Panc1 (cell line): ENCODE measurements around the gene CD2BP2. TPM values are rescaled to one million over a fixed set of nuclear protein-coding genes. Genes with fewer than 3 reads are reported as not detected.

Source experiments
- ATAC-seq: fragments of 200-7000 bp; cut with Tn5 transposase; 2 replicates; pipeline ENCODE4 v1.9.1; 2020; ENCODE audit warnings: mild to moderate bottlenecking, moderate library complexity
- BruUV-seq: library from RNA; stranded (reverse); fragments of 400-500 nt; replicated peaks from 2 replicates; lab custom pipeline; 2021; lab: Mats Ljungman, UMichigan
- CTCF ChIA-PET: fragments of 300-600 bp; sonication (Branson Sonifier 250); formaldehyde crosslinking; loops from one replicate; lab custom pipeline; 2022; ENCODE audit warnings: antibody characterized with exemption; lab: Charles Lee
- POLR2A ChIA-PET: fragments of 300-600 bp; sonication (Branson Sonifier 250); formaldehyde crosslinking; loops from one replicate; lab custom pipeline; 2022; ENCODE audit warnings: antibody characterized with exemption; lab: Charles Lee
- DNase-seq: peaks from one replicate; pipeline ENCODE4 v3.0.0-alpha.2; 2010; ENCODE audit warnings: low read depth, low spot score
- H3K27ac ChIP-seq: 2 replicates; pipeline ENCODE4 v1.5.1; 2011; ENCODE audit warnings: mild to moderate bottlenecking, low read length, inconsistent platforms
- H3K27me3 ChIP-seq: fragments of 200-500 bp; sonication (Bioruptor generic); 2 replicates; pipeline ENCODE4 v1.6.0; 2014; ENCODE audit warnings: low read length, inconsistent platforms; ENCODE audit not compliant: control insufficient read depth, insufficient read depth
- H3K36me3 ChIP-seq: fragments of 200-500 bp; sonication (Bioruptor generic); 2 replicates; pipeline ENCODE4 v1.5.1; 2014; ENCODE audit warnings: inconsistent platforms, mild to moderate bottlenecking, low read length, moderate library complexity; ENCODE audit not compliant: control insufficient read depth, insufficient read depth
- H3K4me1 ChIP-seq: 2 replicates; pipeline ENCODE4 v1.5.1; 2011; ENCODE audit warnings: inconsistent platforms, mild to moderate bottlenecking, low read length, moderate library complexity; ENCODE audit not compliant: control insufficient read depth, insufficient read depth
- H3K4me3 ChIP-seq, 2 experiments: 2 replicates each; pipeline ENCODE4 v1.5.1; 2011 to 2012; ENCODE audit warnings: low read depth in 2 of 2, low read length in 2 of 2, mild to moderate bottlenecking in 2 of 2, inconsistent platforms in 1 of 2, moderate library complexity in 1 of 2
- H3K9me3 ChIP-seq: fragments of 200-500 bp; sonication (Bioruptor generic); 2 replicates; pipeline ENCODE4 v1.5.1; 2014; ENCODE audit warnings: low read depth, mild to moderate bottlenecking, inconsistent platforms, low read length, moderate library complexity; ENCODE audit not compliant: control insufficient read depth, insufficient read depth
- CTCF ChIP-seq: fragments of 450-650 bp; IDR thresholded peaks from 2 replicates; pipeline ENCODE4 v1.5.1; 2017; ENCODE audit warnings: mild to moderate bottlenecking
- POLR2AphosphoS5 ChIP-seq: IDR thresholded peaks from 2 replicates; pipeline ENCODE4 v1.6.1; 2012; ENCODE audit warnings: mild to moderate bottlenecking, low read depth, low read length, moderate library complexity
- REST ChIP-seq, 2 experiments: IDR thresholded peaks; 2 replicates each; pipeline ENCODE4 v1.6.1; 2011 to 2012; ENCODE audit warnings: low read depth in 2 of 2, control low read depth in 1 of 2, low read length in 1 of 2, mild to moderate bottlenecking in 1 of 2, moderate library complexity in 1 of 2; ENCODE audit not compliant: insufficient read depth in 1 of 2
- SIN3A ChIP-seq: IDR thresholded peaks from 2 replicates; pipeline ENCODE4 v1.6.1; 2012; ENCODE audit warnings: low read depth, mild to moderate bottlenecking, low read length, moderate library complexity, borderline replicate concordance; ENCODE audit not compliant: insufficient read depth
- TCF7L2 ChIP-seq: IDR thresholded peaks from 2 replicates; pipeline ENCODE4 v1.6.1; 2011; ENCODE audit warnings: mild to moderate bottlenecking, low read depth, low read length, inconsistent platforms
- in situ Hi-C: cut with HindIII; loops from 2 replicates; pipeline ENCODE4 v1.10.0; 2016; ENCODE audit warnings: low sequenced_read_pairs, low pct_unique_long_range_greater_than_20kb
- intact Hi-C: fragments of 100-400 bp; cut with micrococcal nuclease; formaldehyde crosslinking; loops from one replicate; pipeline ENCODE4 v1.10.0; 2022; ENCODE audit not compliant: unreplicated experiment
- total RNA-seq: library from RNA; stranded (reverse); gene quantifications from one replicate; pipeline ENCODE4 v1.2.1, GENCODE V29; 2021; ENCODE audit not compliant: unreplicated experiment

CD2BP2 gene
- total RNA-seq, 1 experiment from 2014 or later = 90.7 TPM

GRCh38 chr16:30399435-30400186, 44.5 kb upstream of the CD2BP2 start:
- intact Hi-C loops (no loop called here), in situ Hi-C loops (no loop called here)
- peak overlapping the region; percentile 91 for H3K27ac ChIP-seq
- no TSS peak for BruUV-seq
- H3K9me3 ChIP-seq = no peaks in the 10 kb centered on the region
- H3K4me3 ChIP-seq = peak overlapping the region; percentile 66 to 95
- DNase-seq (no peak), ATAC-seq (no peak)
- ChIA-PET POLR2A (no interaction called here), CTCF (interaction anchor here (0.6 kb wide), 2 partner anchors 51 to 215 kb away, joined by 3 to 4 read pairs; no protein-coding TSS in a partner anchor)
- no peaks in the 10 kb centered on the region for H3K36me3 ChIP-seq
- H3K4me1 ChIP-seq = peaks cover 17% of the 10 kb centered on the region
- no peaks in the 10 kb centered on the region for H3K27me3 ChIP-seq
- no peak for TF ChIP-seq POLR2AphosphoS5
- no peak for TF ChIP-seq TCF7L2
- no peak for TF ChIP-seq SIN3A
- TF ChIP-seq REST (IDR thresholded peaks at IDR 0.05; ENCODE audit: insufficient read depth in 1 of 2, low read depth in 2 of 2, low read length in 1 of 2) = no peak
- TF ChIP-seq CTCF = no peak

- ChIA-PET CTCF (no interaction called here), POLR2A (no interaction called here)
- no peak overlapping the region for H3K4me3 ChIP-seq
- H3K27me3 ChIP-seq = no peaks in the 10 kb centered on the region
- no peak for ATAC-seq
- in situ Hi-C loops (no loop called here), intact Hi-C loops (no loop called here)
- DNase-seq = no peak
- H3K36me3 ChIP-seq = no peaks in the 10 kb centered on the region
- H3K9me3 ChIP-seq = no peaks in the 10 kb centered on the region
- BruUV-seq = no TSS peak
- TF ChIP-seq CTCF (no peak), SIN3A (no peak), TCF7L2 (no peak), POLR2AphosphoS5 (no peak), REST (IDR thresholded peaks at IDR 0.05; ENCODE audit: insufficient read depth in 1 of 2, low read depth in 2 of 2, low read length in 1 of 2) (no peak)
- peak overlapping the region; percentile 91 for H3K27ac ChIP-seq
- H3K4me1 ChIP-seq = peaks cover 19% of the 10 kb centered on the region
Measured at GRCh38 chr16:30398661-30399434, 43.7 kb upstream of the CD2BP2 start.
